K562 (cell line): ENCODE results near the gene B2M. TPM values are rescaled to one million over a fixed set of nuclear protein-coding genes. Genes with fewer than 3 reads are reported as not detected.

Experiments
- BACH1 ChIP-seq: fragments of 200-800 bp; sonication (Bioruptor generic); IDR thresholded peaks from 2 replicates; pipeline ENCODE4 v1.6.1; 2016; ENCODE audit warnings: missing genetic modification characterization, missing compliant biosample characterization
- ESRRB ChIP-seq: fragments of 250-450 bp; sonication (Bioruptor Pico); IDR thresholded peaks from 2 replicates; pipeline ENCODE4 v1.5.0; 2020; ENCODE audit warnings: mild to moderate bottlenecking, moderate library complexity, borderline replicate concordance
- FOS ChIP-seq: IDR thresholded peaks from 3 replicates; pipeline ENCODE4 v1.6.1; 2011; ENCODE audit not compliant: insufficient read length; ENCODE audit errors: extremely low read depth
- FOXA3 ChIP-seq, 2 experiments: fragments of 450-650 bp in 1 of 2; sonication (generic) in 1 of 2; formaldehyde crosslinking; IDR thresholded peaks in 1 of 2; conservative IDR thresholded peaks in 1 of 2; 2 replicates each; pipeline versions ENCODE4 v1.4.0 to v1.8.0; 2020 to 2022; ENCODE audit warnings: mild to moderate bottlenecking in 2 of 2, missing genetic modification reagents in 1 of 2
- KAT2B ChIP-seq: IDR thresholded peaks from one replicate; pipeline ENCODE4 v1.6.1; 2012; ENCODE audit warnings: low read depth, mild to moderate bottlenecking, control low read depth, inconsistent platforms, low read length, moderate library complexity
- LCOR ChIP-seq: sonication (generic); formaldehyde crosslinking; IDR thresholded peaks from 2 replicates; pipeline ENCODE4 v1.8.0; 2022; ENCODE audit warnings: mild to moderate bottlenecking, missing genetic modification reagents
- MAFG ChIP-seq: fragments of 450-650 bp; conservative IDR thresholded peaks from 2 replicates; pipeline ENCODE4 v1.6.1; 2016; ENCODE audit warnings: missing genetic modification characterization, missing compliant biosample characterization
- MTA2 ChIP-seq: fragments of 450-650 bp; IDR thresholded peaks from 2 replicates; pipeline ENCODE4 v1.6.1; 2016; ENCODE audit warnings: low read depth
- NEUROD1 ChIP-seq: fragments of 150-350 bp; IDR thresholded peaks from 2 replicates; pipeline ENCODE4 v1.6.1; 2014; ENCODE audit warnings: borderline replicate concordance, low read length, low read depth; ENCODE audit not compliant: partially characterized antibody
- NFXL1 ChIP-seq: fragments of 450-650 bp; formaldehyde crosslinking; IDR thresholded peaks from 2 replicates; pipeline ENCODE4 v1.4.0; 2021; ENCODE audit warnings: mild to moderate bottlenecking
- POLR2AphosphoS2 ChIP-seq: IDR thresholded peaks from 2 replicates; pipeline ENCODE4 v1.6.1; 2012; ENCODE audit warnings: low read length, improper control_type of control experiment
- RB1 ChIP-seq: fragments of 450-650 bp; IDR thresholded peaks from 2 replicates; pipeline ENCODE4 v1.6.1; 2017; ENCODE audit warnings: low read depth, mild to moderate bottlenecking
- RCOR1 ChIP-seq, 2 experiments: IDR thresholded peaks; 2 replicates each; pipeline ENCODE4 v1.6.1; 2012; ENCODE audit warnings: low read depth in 2 of 2, low read length in 2 of 2, borderline replicate concordance in 1 of 2, improper control_type of control experiment in 1 of 2
- RFX7 ChIP-seq: fragments of 250-450 bp; sonication (Bioruptor Pico); IDR thresholded peaks from 2 replicates; pipeline ENCODE4 v1.5.1; 2021; ENCODE audit warnings: mild to moderate bottlenecking
- TRIM28 ChIP-seq: fragments of 450-650 bp; IDR thresholded peaks from 2 replicates; pipeline ENCODE4 v1.6.1; 2017
- ZNF217 ChIP-seq: sonication (generic); formaldehyde crosslinking; IDR thresholded peaks from 2 replicates; pipeline ENCODE4 v1.8.0; 2022; ENCODE audit warnings: mild to moderate bottlenecking, missing genetic modification reagents
- ZNF561 ChIP-seq: fragments of 450-650 bp; formaldehyde crosslinking; conservative IDR thresholded peaks from 2 replicates; pipeline ENCODE4 v1.4.0; 2020; ENCODE audit warnings: mild to moderate bottlenecking, moderate library complexity
- ZNF780A ChIP-seq: fragments of 250-450 bp; sonication (Bioruptor Pico); IDR thresholded peaks from 2 replicates; pipeline ENCODE4 v1.5.0; 2021; ENCODE audit warnings: mild to moderate bottlenecking
- polyA plus RNA-seq, 8 experiments: library from polyadenylated mRNA; depleted of rRNA in 4 of 8; stranded (reverse) in 5 of 8; unstranded in 3 of 8; fragments of >200 nt; fragmentation: Nextera tagmentation in 2 of 8; fragmentation: Illumina TruSeq in 1 of 8; extraction: Ambion mirVana in 2 of 8; extraction: Trizol in 1 of 8; gene quantifications; 2 replicates each; pipeline versions ENCODE4 v1.2.1 to v1.2.3, GENCODE V29; 2011 to 2014; ENCODE audit warnings: inconsistent platforms in 1 of 8, missing spikeins in 1 of 8
- total RNA-seq, 7 experiments: library from RNA; depleted of rRNA in 6 of 7; stranded (reverse); fragments of >200 nt in 6 of 7; fragmentation: Illumina TruSeq in 2 of 7; extraction: Trizol in 2 of 7; gene quantifications; 2 replicates each; pipeline versions ENCODE4 v1.2.1 to v1.2.3, GENCODE V29; 2011 to 2021; ENCODE audit warnings: low replicate concordance in 1 of 7
- TF ChIP-seq, protein P1 (sequence below), 2 experiments: fragments of 450-650 bp; IDR thresholded peaks; 2 replicates each; pipeline ENCODE4 v1.6.1; 2016
- TF ChIP-seq, protein P2 (sequence below), 2 experiments: fragments of 450-650 bp in 1 of 2; IDR thresholded peaks; 2 replicates each; pipeline ENCODE4 v1.6.1; 2011 to 2017; ENCODE audit warnings: low read depth in 2 of 2, antibody characterized with exemption in 1 of 2, borderline replicate concordance in 1 of 2, low read length in 1 of 2, mild to moderate bottlenecking in 1 of 2, mixed read lengths in 1 of 2; ENCODE audit not compliant: control insufficient read depth in 1 of 2
- TF ChIP-seq, protein P3 (sequence below): fragments of 450-650 bp; formaldehyde crosslinking; IDR thresholded peaks from 2 replicates; pipeline ENCODE4 v1.4.0; 2020; ENCODE audit warnings: mild to moderate bottlenecking, moderate library complexity

Gene B2M
- total and polyA plus RNA-seq, 9 of the 15 experiments (the other 6 are each of a cell fraction or from before 2014, with no cell fraction given): 460 to 3,138 (median 1,032) TPM

DNA sequence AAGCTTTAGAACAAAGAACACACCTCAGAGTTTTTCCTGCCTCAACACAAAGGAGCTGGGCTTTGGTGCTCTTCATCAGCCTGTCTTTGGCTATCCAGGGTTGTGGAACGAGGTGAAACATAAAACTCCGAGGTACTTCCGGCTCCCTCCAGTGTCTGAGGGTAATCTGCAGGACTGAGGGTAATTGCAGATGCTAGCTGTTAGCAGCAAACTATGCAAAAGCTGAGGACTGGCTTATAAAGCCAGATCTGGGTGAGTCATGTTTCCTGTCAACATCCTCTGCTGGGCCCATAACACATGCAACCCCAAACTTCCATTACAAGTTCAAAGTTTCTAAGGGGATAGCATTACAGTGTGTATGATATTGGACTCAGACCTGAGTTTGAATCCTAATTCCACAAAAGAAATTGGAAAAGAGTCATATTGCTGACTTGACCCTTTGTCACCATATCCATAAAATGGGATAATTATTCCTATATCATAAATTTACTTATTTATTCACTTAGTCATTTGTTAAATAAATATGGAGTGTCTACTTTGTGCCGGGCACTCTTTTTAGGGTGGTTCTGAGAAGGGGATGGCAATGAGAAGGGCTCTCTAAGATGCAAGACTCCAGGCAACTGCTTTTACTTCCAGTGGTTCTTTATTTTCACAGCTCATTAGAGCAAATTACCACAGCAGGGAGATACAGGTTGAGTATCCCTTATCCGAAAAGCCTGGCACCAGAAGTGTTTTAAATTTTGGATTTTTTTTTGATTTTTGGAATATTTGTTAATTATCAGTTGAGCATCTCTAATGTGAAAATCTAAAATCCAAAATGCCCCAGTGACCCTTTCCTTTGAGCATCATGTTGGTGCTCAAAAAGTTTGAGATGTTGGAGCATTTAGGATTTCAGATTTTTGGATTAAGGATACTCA lies 15.5 kb downstream of the B2M start (continued):
- TF ChIP-seq, protein P1, sequence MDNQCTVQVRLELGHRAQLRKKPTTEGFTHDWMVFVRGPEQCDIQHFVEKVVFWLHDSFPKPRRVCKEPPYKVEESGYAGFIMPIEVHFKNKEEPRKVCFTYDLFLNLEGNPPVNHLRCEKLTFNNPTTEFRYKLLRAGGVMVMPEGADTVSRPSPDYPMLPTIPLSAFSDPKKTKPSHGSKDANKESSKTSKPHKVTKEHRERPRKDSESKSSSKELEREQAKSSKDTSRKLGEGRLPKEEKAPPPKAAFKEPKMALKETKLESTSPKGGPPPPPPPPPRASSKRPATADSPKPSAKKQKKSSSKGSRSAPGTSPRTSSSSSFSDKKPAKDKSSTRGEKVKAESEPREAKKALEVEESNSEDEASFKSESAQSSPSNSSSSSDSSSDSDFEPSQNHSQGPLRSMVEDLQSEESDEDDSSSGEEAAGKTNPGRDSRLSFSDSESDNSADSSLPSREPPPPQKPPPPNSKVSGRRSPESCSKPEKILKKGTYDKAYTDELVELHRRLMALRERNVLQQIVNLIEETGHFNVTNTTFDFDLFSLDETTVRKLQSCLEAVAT (IDR thresholded peaks at IDR 0.05): no peak
- TF ChIP-seq FOXA3 (CRISPR knock-in tag; conservative IDR thresholded peaks at IDR 0.05 in 1 of 2, IDR thresholded peaks at IDR 0.05 in 1 of 2) (peak in 1 of 2 experiments; percentile 57; a peak in 2 of 4 replicates), LCOR (CRISPR knock-in tag) (peak; percentile 18; the same call in 1 of the 2 replicates), NEUROD1 (peak; percentile 31), TRIM28 (no peak), ESRRB (CRISPR knock-in tag) (peak; percentile 68; the same call in 1 of the 2 replicates), KAT2B (no peak), ZNF561 (CRISPR knock-in tag) (peak; percentile 59; the same call in 1 of the 2 replicates), BACH1 (tag) (peak; percentile 60; the same call in 1 of the 2 replicates), FOS (peak; percentile 68), RFX7 (peak; percentile 92), NFXL1 (CRISPR knock-in tag) (peak; percentile 91), MTA2 (no peak), POLR2AphosphoS2 (0 out of 2 replicates have a peak, but pooled peaks have one; percentile 43), ZNF780A (CRISPR knock-in tag) (0 out of 2 replicates have a peak, but pooled peaks have one; percentile 42), RCOR1 (IDR thresholded peaks at IDR 0.05; ENCODE audit: borderline replicate concordance in 1 of 2, low read depth in 2 of 2, low read length in 2 of 2) (peak in 1 of 2 experiments; percentile 80; a peak in 1 of 4 replicates), MAFG (tag) (peak; percentile 82), RB1 (no peak), ZNF217 (CRISPR knock-in tag) (no peak)
- TF ChIP-seq, protein P2, sequence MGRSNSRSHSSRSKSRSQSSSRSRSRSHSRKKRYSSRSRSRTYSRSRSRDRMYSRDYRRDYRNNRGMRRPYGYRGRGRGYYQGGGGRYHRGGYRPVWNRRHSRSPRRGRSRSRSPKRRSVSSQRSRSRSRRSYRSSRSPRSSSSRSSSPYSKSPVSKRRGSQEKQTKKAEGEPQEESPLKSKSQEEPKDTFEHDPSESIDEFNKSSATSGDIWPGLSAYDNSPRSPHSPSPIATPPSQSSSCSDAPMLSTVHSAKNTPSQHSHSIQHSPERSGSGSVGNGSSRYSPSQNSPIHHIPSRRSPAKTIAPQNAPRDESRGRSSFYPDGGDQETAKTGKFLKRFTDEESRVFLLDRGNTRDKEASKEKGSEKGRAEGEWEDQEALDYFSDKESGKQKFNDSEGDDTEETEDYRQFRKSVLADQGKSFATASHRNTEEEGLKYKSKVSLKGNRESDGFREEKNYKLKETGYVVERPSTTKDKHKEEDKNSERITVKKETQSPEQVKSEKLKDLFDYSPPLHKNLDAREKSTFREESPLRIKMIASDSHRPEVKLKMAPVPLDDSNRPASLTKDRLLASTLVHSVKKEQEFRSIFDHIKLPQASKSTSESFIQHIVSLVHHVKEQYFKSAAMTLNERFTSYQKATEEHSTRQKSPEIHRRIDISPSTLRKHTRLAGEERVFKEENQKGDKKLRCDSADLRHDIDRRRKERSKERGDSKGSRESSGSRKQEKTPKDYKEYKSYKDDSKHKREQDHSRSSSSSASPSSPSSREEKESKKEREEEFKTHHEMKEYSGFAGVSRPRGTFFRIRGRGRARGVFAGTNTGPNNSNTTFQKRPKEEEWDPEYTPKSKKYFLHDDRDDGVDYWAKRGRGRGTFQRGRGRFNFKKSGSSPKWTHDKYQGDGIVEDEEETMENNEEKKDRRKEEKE (IDR thresholded peaks at IDR 0.05; ENCODE audit: borderline replicate concordance in 1 of 2, control insufficient read depth in 1 of 2, low read depth in 2 of 2, low read length in 1 of 2): peak in 1 of 2 experiments; percentile 88; a peak in 2 of 4 replicates
- TF ChIP-seq, protein P3, sequence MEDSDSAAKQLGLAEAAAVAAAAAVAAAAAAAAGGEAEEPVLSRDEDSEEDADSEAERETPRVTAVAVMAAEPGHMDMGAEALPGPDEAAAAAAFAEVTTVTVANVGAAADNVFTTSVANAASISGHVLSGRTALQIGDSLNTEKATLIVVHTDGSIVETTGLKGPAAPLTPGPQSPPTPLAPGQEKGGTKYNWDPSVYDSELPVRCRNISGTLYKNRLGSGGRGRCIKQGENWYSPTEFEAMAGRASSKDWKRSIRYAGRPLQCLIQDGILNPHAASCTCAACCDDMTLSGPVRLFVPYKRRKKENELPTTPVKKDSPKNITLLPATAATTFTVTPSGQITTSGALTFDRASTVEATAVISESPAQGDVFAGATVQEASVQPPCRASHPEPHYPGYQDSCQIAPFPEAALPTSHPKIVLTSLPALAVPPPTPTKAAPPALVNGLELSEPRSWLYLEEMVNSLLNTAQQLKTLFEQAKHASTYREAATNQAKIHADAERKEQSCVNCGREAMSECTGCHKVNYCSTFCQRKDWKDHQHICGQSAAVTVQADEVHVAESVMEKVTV (CRISPR knock-in tag): peak; percentile 65
